GM18507 (cell line): Measurements from ENCODE around the gene CHEK2.

Experiments
- DNase-seq: peaks from one replicate; pipeline ENCODE4 v3.0.0; 2011; ENCODE audit warnings: low read depth; ENCODE audit not compliant: insufficient read length; ENCODE audit errors: extremely low spot score
- FAIRE-seq: peaks from 2 replicates; lab custom pipeline; 2011; peaks lifted over from hg19 to GRCh38; lab: Jason Lieb, UNC

CHEK2 gene

DNA sequence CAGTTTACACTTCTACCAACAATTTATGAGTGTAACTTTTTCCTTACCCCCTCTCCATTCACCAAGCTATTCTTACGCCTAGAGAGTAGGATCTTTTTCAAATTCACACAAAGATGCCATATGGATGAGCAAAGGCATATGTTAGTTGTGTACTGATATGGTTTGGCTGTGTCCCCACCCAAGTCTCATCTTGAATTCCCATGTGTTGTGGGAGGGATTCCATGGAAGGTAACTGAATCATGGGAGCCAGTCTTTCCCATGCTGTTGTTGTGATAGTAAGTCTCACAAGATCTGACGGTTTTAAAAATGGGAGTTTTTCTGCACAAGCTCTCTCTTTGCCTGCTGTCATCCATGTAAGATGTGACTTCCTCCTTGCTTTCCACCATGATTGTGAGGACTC, 102.3 kb downstream of the CHEK2 start:
- DNase-seq: no peak
- no peak for FAIRE-seq
